OCI-LY3 (cell line): Measurements from ENCODE around the gene KCNMB1.

Source experiments
- H2AFZ ChIP-seq: fragments of 200-600, 300-600 bp; shearing (Covaris generic); 2 replicates; pipeline ENCODE4 v1.6.0; 2014; ENCODE audit warnings: antibody characterized with exemption, low read depth, low read length
- H3K27ac ChIP-seq: fragments of 200-600, 300-600 bp; sonication (generic); 2 replicates; pipeline ENCODE4 v1.5.1; 2014; ENCODE audit warnings: mild to moderate bottlenecking, low read length, moderate library complexity, mixed read lengths
- H3K27me3 ChIP-seq: fragments of 200-600, 300-600 bp; sonication (generic); 2 replicates; pipeline ENCODE4 v1.6.1; 2014; ENCODE audit warnings: low read depth, low read length, mixed read lengths
- H3K36me3 ChIP-seq: fragments of 200-600, 300-600 bp; sonication (generic); replicated peaks from 2 replicates; pipeline ENCODE3; 2014; ENCODE audit warnings: low read depth, low read length, mixed read lengths
- H3K4me1 ChIP-seq: fragments of 300-600, 200-600 bp; sonication (generic); 2 replicates; pipeline ENCODE4 v1.6.1; 2014; ENCODE audit warnings: low read length, mixed read lengths
- H3K4me2 ChIP-seq: fragments of 200-600, 300-600 bp; sonication (generic); 2 replicates; pipeline ENCODE4 v1.6.1; 2014; ENCODE audit warnings: low read length, mixed read lengths
- H3K4me3 ChIP-seq: fragments of 300-600, 200-600 bp; sonication (generic); 2 replicates; pipeline ENCODE4 v1.5.1; 2014; ENCODE audit warnings: antibody characterized with exemption, mild to moderate bottlenecking, low read length, moderate library complexity
- H3K79me2 ChIP-seq: fragments of 300-600, 200-600 bp; shearing (Covaris generic); 2 replicates; pipeline ENCODE4 v1.6.1; 2014; ENCODE audit warnings: mild to moderate bottlenecking, low read length, mixed read lengths
- H3K9ac ChIP-seq: fragments of 300-600, 200-600 bp; shearing (Covaris generic); 2 replicates; pipeline ENCODE4 v1.6.0; 2014; ENCODE audit warnings: mild to moderate bottlenecking, low read length, moderate library complexity
- H3K9me3 ChIP-seq: fragments of 200-600, 300-600 bp; shearing (Covaris generic); 2 replicates; pipeline ENCODE4 v1.6.1; 2014; ENCODE audit warnings: low read length, mixed read lengths; ENCODE audit not compliant: insufficient read depth
- H4K20me1 ChIP-seq: fragments of 200-600, 300-600 bp; sonication (generic); 2 replicates; pipeline ENCODE4 v1.6.1; 2016; ENCODE audit warnings: low read length, mixed read lengths; ENCODE audit not compliant: insufficient read depth
- CTCF ChIP-seq: fragments of 200-600, 300-600 bp; sonication (generic); IDR thresholded peaks from 2 replicates; pipeline ENCODE4 v1.5.1; 2014; ENCODE audit warnings: antibody characterized with exemption, low read length, low read depth
- EZH2phosphoT487 ChIP-seq: fragments of 200-600 bp; shearing (Covaris generic); IDR thresholded peaks from 2 replicates; pipeline ENCODE4 v1.6.1; 2018; ENCODE audit warnings: antibody characterized with exemption, mixed run types, low read depth

The KCNMB1 gene

DNA sequence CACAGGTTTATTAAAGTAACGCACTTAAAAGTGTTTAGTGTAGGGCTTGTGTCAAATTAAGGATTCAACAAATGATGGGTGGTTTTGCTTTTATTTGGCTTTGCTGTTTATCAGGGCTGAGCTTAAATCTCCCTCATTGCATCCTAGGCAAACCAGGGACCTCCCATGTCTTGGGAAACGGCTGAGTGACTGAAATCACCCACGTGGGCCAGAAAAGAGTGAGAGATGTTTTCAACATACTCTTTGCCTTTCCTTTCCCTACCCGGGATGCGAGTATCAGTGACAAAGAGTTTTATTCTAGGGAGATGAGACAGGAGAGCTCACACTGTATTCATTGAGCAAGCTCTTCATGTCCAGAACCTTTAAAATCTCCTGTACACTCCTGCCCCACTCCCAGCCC lies 23.3 kb downstream of the KCNMB1 start:
- Histone ChIP-seq H3K4me3 (no peak overlapping the region), H4K20me1 (no peaks in the 10 kb centered on the region), H3K9ac (no peak overlapping the region), H3K79me2 (no peaks in the 10 kb centered on the region), H3K4me2 (no peak overlapping the region), H3K36me3 (no peaks in the 10 kb centered on the region), H3K27ac (no peak overlapping the region), H3K4me1 (peaks cover 9% of the 10 kb centered on the region), H2AFZ (no peak overlapping the region), H3K27me3 (peaks cover 6% of the 10 kb centered on the region; the same call in 1 of the 2 replicates), H3K9me3 (no peaks in the 10 kb centered on the region)
- no peak for TF ChIP-seq EZH2phosphoT487
- no peak for TF ChIP-seq CTCF

DNA sequence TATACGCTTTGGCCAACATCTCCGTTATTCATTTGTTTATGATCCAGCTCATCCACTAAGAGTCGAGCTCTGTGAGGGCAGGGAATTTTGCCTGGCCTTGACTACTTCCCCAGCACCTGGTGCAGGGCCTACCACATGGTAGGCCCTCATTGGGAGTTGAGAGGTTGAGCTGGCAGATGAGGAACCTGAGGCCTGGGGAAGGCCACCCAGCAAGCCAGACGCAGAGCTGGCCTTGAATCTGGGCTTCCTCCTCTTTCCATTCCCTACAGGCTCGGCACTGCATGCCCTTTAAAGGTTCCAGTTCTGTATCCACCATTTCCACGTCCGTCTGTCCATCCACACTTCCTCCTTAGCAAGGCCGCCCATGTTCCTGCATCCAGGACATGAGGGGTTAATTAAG lies 24.2 kb downstream of the KCNMB1 start:
- H3K36me3 ChIP-seq: no peaks in the 10 kb centered on the region
- peaks cover 17% of the 10 kb centered on the region for H3K4me1 ChIP-seq
- H3K4me2 ChIP-seq: no peak overlapping the region
- no peak overlapping the region for H2AFZ ChIP-seq
- peaks cover 6% of the 10 kb centered on the region; the same call in 1 of the 2 replicates for H3K27me3 ChIP-seq
- no peak overlapping the region for H3K9ac ChIP-seq
- H3K79me2 ChIP-seq: no peaks in the 10 kb centered on the region
- no peak for TF ChIP-seq CTCF
- no peak for TF ChIP-seq EZH2phosphoT487
- H3K9me3 ChIP-seq: no peaks in the 10 kb centered on the region
- no peak overlapping the region for H3K27ac ChIP-seq
- no peak overlapping the region for H3K4me3 ChIP-seq
- no peaks in the 10 kb centered on the region for H4K20me1 ChIP-seq

- H3K27me3 ChIP-seq: peaks cover 3% of the 10 kb centered on the region; the same call in 1 of the 2 replicates
- H3K9ac ChIP-seq: no peak overlapping the region
- H3K4me3 ChIP-seq: no peak overlapping the region
Measured at GRCh38 chr5:170363671-170364070, 25.5 kb downstream of the KCNMB1 start.

DNA sequence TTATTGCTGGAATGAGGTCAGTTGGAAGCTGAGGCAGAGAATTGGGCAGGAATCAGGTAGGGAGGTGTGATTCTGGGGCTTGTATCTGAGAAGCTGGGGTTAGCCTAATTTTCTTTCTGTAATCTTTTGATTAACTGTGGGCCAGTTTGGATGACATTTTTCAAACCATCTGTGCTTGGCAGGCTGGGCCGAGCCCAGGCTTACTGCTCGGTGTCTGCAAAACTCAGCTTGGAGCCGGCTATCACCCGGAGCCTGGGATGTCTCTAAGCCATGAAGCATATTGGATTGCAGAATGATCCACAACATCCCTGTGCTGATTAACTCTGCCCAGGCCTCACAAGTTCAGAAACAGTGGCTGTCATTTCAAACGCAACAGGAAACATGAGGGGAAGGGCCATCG lies 26.5 kb downstream of the KCNMB1 start:
- no peaks in the 10 kb centered on the region for H3K36me3 ChIP-seq
- no peaks in the 10 kb centered on the region for H3K9me3 ChIP-seq
- peaks cover 34% of the 10 kb centered on the region for H3K4me1 ChIP-seq
- H3K9ac ChIP-seq: no peak overlapping the region
- TF ChIP-seq EZH2phosphoT487: no peak
- TF ChIP-seq CTCF: no peak
- no peak overlapping the region for H3K27ac ChIP-seq
- no peaks in the 10 kb centered on the region for H4K20me1 ChIP-seq
- no peak overlapping the region for H3K4me3 ChIP-seq
- H3K79me2 ChIP-seq: no peaks in the 10 kb centered on the region
- H2AFZ ChIP-seq: no peak overlapping the region
- H3K27me3 ChIP-seq: peaks cover 2% of the 10 kb centered on the region; the same call in 1 of the 2 replicates
- H3K4me2 ChIP-seq: no peak overlapping the region

More at GRCh38 chr5:170363671-170364070, 25.5 kb downstream of the KCNMB1 start:
- H3K4me2 ChIP-seq: no peak overlapping the region
- no peaks in the 10 kb centered on the region for H3K79me2 ChIP-seq
- H3K4me1 ChIP-seq: peaks cover 24% of the 10 kb centered on the region
- H3K27ac ChIP-seq: no peak overlapping the region
- no peak overlapping the region for H2AFZ ChIP-seq
- H3K9me3 ChIP-seq: no peaks in the 10 kb centered on the region
- TF ChIP-seq EZH2phosphoT487 (no peak), CTCF (no peak)
- H4K20me1 ChIP-seq: no peaks in the 10 kb centered on the region
- H3K36me3 ChIP-seq: no peaks in the 10 kb centered on the region
